GM12874 (cell line): Measurements from ENCODE around the gene NUMB.

Source experiments
- CTCF ChIP-seq: IDR thresholded peaks from 2 replicates; pipeline ENCODE4 v1.5.1; 2011; ENCODE audit warnings: low read depth, mild to moderate bottlenecking, control low read depth, low read length, moderate library complexity; ENCODE audit not compliant: insufficient read depth

The NUMB gene

GRCh38 chr14:73312687-73313086, 145.7 kb downstream of the NUMB start:
- TF ChIP-seq CTCF: no peak

- no peak for TF ChIP-seq CTCF
These were observed 146.7 kb downstream of the NUMB start for GRCh38 chr14:73311708-73312030.

GRCh38 chr14:73307261-73307660, 151.1 kb downstream of the NUMB start:
- no peak for TF ChIP-seq CTCF

- no peak for TF ChIP-seq CTCF
These were observed 152.8 kb downstream of the NUMB start for GRCh38 chr14:73305499-73305898.

GRCh38 chr14:73295198-73295796, 163.0 kb downstream of the NUMB start:
- TF ChIP-seq CTCF: peak; percentile 51

- TF ChIP-seq CTCF: no peak
These were observed 164.3 kb downstream of the NUMB start for GRCh38 chr14:73293782-73294781.

GRCh38 chr14:73290279-73290678, 168.1 kb downstream of the NUMB start:
- TF ChIP-seq CTCF: no peak
